GM19099 (cell line): ENCODE data around the gene HYAL2.

Source experiments
- POLR2A ChIP-seq: IDR thresholded peaks from 3 replicates; pipeline ENCODE4 v1.6.1; 2011; ENCODE audit warnings: low read depth; ENCODE audit not compliant: insufficient read length; ENCODE audit errors: extremely low read depth

The HYAL2 gene

DNA sequence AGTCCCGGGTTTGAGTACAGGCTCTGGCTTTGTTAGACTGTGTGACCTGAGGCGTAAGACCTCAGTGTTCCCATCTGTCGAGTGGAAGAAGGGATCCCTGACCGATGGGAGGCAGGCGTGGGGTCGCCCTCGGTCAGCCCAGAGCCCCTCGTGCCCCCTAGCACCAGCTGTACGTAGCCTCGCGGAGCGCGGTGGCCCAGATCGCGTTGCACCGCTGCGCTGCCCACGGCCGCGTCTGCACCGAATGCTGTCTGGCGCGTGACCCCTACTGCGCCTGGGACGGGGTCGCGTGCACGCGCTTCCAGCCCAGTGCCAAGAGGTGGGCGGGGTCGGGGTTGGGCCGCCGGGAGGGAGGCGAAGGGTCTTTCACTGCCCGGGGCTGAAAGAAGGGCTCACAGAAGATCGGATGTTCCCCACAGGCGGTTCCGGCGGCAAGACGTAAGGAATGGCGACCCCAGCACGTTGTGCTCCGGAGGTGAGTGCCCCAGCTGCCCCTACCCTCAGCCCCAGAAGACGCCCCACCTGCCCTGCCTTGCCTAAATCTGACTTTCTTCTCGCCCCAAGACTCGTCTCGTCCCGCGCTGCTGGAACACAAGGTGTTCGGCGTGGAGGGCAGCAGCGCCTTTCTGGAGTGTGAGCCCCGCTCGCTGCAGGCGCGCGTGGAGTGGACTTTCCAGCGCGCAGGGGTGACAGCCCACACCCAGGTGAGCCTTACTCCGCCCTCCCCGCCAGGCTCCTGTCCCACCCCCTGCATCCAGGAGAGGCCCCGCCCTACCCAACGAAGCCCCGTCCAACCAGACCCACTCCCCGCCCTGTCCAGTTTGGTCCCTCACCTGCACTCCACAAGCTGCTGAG lies 47.2 kb downstream of the HYAL2 start:
- TF ChIP-seq POLR2A = no peak

DNA sequence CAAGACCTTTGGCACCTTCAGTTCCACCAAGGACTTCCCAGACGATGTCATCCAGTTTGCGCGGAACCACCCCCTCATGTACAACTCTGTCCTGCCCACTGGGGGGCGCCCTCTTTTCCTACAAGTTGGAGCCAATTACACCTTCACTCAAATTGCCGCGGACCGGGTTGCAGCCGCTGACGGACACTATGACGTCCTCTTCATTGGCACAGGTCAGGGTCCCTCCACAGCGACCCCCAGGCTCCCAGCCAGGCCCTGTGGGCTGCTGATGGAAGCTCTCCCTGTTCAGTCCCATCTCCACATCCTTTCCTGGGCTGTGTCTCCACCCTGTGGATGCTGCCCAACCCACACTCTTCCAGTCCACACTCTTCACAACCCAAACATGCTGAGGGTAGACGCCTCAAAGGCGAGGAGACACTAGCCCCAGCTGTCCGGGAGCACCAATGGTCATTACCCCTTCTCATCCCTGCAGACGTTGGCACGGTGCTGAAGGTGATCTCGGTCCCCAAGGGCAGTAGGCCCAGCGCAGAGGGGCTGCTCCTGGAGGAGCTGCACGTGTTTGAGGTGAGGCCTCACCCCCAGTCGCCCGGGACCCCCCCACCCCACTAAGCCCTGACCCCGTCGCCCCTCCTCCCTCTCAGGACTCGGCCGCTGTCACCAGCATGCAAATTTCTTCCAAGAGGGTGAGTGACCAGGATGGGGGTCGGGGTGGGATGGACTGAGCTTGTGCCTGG lies 48.0 kb downstream of the HYAL2 start:
- no peak for TF ChIP-seq POLR2A

DNA sequence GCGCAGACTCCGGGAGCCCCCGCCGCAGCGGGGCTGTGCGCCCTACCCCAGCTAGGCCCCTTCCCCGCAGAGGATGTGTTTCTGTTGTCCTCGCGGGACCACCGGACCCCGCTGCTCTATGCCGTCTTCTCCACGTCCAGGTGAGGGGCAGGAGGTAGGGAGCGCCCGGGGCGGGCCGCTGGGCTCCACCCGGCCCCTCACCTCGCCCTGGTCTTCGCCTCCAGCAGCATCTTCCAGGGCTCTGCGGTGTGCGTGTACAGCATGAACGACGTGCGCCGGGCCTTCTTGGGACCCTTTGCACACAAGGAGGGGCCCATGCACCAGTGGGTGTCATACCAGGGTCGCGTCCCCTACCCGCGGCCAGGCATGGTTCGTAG lies 48.9 kb downstream of the HYAL2 start:
- no peak for TF ChIP-seq POLR2A

DNA sequence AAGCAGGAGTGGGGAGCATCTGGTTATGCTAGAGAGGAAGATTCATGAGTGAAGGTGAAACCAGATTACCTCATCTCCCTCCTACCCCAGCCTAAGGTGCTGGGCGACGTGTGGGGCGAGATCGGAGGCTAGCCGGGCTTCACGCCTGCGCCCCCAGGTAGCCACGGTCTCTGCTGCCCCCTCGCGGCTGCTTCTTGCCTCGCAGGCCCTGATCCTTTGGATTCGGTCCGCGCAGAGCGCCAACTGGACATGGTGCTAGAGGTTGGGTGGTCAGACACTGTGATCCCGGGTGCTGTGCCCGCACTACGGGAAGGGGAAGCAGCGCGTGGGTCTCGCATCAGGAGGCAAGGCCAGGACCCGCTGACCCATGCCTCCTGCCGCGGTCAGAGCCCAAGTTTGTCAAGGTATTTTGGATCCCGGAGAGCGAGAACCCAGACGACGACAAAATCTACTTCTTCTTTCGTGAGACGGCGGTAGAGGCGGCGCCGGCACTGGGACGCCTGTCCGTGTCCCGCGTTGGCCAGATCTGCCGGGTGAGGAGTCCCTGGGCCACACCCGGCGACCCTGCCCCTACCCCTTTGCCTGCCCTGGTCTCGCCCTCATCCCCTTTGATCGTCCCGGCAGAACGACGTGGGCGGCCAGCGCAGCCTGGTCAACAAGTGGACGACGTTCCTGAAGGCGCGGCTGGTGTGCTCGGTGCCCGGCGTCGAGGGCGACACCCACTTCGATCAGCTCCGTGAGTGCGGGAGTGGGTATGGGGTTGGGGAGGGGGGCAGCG lies 49.4 kb downstream of the HYAL2 start:
- TF ChIP-seq POLR2A = no peak

DNA sequence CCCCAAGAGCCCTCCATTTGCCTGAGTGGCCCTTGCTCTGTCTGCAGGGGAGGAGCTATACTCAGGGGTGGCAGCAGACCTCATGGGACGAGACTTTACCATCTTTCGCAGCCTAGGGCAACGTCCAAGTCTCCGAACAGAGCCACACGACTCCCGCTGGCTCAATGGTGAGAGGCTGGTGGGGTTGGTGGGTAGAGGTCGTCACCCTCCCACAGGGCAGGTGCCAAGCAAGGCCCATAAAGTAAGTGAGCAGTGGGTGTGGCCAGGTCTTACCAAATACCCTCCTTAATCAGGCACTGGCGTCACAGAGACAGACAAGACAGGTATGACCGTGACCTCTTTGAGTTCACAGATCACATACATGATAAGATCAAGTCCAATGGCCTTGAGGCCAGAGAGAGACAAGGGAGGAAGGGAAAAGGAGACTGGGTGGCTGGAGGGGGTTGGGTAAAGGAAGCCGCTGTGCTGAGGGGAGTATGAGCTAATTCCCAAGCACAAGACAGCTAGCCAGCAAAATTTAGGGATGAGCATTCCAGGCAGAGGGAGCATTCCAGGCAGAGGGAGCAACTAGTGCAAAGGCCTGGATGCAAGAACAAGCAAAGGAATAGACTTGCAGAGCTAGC lies 51.1 kb downstream of the HYAL2 start:
- no peak for TF ChIP-seq POLR2A

DNA sequence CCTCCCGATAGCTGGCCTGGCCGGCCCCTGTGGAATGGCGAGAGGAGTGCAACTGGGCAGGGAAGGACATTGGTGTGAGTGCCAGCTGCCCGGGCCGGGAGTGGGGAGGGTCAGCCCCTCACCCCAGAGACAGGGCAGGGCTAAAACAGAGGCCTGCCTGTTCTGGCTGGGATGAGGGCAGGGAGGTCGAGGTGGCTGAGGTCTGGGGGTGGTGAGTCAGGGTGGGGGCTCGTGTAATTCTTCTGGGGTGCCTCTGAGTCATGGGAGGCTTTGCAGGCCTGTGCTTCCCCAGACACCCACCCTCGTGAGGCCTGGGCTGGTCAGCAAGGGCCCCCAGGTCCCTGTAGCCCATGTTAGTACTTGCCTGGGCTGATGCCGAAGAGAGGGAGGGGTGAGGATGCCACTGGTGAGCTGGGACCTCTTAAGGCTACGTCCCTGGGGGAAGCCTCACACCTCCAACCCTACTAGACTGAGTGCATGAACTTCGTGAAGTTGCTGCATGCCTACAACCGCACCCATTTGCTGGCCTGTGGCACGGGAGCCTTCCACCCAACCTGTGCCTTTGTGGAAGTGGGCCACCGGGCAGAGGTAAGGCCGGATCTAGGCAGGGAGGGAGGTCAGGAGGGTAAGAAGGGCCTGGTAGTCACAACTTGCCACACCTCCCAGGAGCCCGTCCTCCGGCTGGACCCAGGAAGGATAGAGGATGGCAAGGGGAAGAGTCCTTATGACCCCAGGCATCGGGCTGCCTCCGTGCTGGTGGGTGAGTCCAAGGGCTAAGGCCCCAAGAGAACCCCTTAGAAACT lies 51.9 kb downstream of the HYAL2 start:
- TF ChIP-seq POLR2A = no peak

DNA sequence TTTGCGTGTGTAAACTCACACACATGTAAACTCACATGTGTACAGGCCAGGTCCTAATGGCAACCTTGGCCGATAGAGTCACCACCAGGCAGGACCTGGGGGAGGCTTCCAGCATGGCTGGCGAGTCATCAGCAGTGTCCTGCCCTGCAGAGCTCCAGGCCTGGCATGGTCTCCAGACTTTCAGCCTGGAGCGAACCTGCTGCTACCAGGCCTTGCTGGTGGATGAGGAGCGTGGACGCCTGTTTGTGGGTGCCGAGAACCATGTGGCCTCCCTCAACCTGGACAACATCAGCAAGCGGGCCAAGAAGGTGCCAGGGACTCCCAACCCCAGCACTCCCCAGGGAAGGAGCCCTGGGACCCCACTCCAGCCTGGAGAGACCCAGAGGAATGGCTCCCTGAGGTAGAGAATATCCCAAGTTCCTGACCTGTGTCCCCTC lies 52.5 kb downstream of the HYAL2 start:
- TF ChIP-seq POLR2A = no peak

DNA sequence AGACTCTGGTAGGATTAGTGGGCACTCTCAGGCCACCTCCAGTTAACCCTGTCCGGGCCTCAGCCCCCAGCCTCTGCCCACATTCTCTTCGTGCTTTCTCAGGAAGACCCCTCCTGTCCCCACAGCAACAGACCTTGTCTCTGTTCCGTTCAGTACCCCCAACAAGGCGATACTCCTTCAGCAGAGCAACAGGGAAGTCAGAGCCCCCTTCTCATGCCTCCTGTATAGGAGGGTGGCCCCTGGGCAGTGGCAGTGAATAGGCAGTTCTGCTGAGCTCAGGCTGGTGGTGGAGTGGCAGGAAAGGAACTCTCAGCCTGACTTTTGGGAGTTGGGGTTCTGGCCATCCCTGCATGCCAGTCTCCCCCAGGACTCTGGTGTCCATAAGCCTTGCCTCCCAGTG lies 53.1 kb downstream of the HYAL2 start:
- TF ChIP-seq POLR2A = no peak

DNA sequence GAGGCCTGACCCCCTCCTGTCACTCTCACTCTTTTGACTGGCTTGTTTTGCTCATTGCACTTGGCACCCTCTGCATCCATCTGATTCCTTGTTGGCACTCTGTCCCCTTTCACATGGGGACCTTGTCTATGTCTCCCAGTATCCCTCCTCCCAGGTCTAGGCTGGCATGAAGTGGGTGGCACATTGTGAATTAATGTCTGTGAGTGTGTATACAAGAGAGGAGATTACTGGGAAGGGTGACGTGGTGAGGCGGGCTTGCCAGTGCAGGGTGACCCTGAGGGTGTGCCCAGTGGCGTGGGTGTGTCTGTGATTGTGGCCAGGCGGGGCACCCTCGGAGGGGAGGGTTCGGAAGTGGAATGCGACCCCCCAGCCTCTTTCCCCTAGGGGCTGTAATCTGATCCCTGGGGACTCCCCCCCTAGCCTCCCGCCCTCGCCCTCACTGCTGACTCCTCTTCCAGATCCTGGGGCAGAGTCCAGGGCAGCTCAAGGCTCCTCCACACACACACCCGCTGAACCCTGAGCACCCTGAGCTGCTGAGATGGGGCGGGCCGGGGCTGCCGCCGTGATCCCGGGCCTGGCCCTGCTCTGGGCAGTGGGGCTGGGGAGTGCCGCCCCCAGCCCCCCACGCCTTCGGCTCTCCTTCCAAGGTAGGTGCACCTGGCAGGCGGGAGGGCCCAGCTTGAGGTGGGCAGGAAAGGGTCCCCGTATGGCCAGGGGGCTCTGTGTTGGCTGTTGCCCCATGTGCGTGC lies 53.7 kb downstream of the HYAL2 start, which contains the start of gene SEMA3B:
Gene SEMA3B, plus strand, starts transcription at position 445 of the 749 bp plus-strand sequence. Its CDS starts 94 bp downstream, at position 539.
- TF ChIP-seq POLR2A = no peak

DNA sequence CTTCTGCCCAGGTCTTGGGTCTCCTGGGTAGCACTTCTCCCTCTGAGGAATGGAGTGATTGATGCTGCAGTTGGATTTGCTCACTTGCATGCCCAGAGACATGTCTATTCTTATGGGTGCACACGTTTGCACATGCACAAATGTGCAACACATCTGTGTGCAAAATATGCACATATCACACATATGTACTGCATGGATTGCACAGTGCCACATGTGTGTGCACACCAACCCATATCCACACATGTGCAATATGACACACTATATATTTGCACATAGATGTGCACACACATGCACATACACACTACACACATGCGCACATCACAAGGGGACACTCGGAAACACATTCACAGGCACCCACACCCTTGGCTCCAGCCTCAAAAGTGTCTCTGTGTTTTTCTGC lies 54.3 kb downstream of the HYAL2 start:
- no peak for TF ChIP-seq POLR2A
